HG02642 (cell line): ENCODE results near the gene ARL15.
"Not testable (repeated sequence)": the region's sequence is repeated elsewhere in the genome, so short reads cannot be mapped to it uniquely, and the experiment has no call there.

ENCODE experiments used
- ATAC-seq: cut with Tn5 transposase; IDR thresholded peaks from one replicate; pipeline ENCODE4 v1.9.1; 2021; ENCODE audit warnings: mild to moderate bottlenecking; ENCODE audit not compliant: unreplicated experiment, poor library complexity

Gene ARL15

GRCh38 chr5:54001976-54002775, 308.2 kb downstream of the ARL15 start:
- no peak for ATAC-seq

GRCh38 chr5:54000011-54000410, 310.4 kb downstream of the ARL15 start:
- no peak for ATAC-seq

GRCh38 chr5:53997736-53998627, 312.4 kb downstream of the ARL15 start:
- no peak for ATAC-seq

GRCh38 chr5:53996008-53996407, 314.4 kb downstream of the ARL15 start:
- ATAC-seq: no peak

GRCh38 chr5:53994148-53994547, 316.2 kb downstream of the ARL15 start:
- no peak for ATAC-seq

- ATAC-seq: no peak
These were observed 318.4 kb downstream of the ARL15 start for GRCh38 chr5:53991942-53992341.

GRCh38 chr5:53987101-53987500, 323.3 kb downstream of the ARL15 start:
- ATAC-seq: no peak

- ATAC-seq: no peak
These were observed 324.6 kb downstream of the ARL15 start for GRCh38 chr5:53985796-53986195.

GRCh38 chr5:53984971-53985370, 325.4 kb downstream of the ARL15 start:
- ATAC-seq: no peak

GRCh38 chr5:53983568-53984460, 326.6 kb downstream of the ARL15 start:
- no peak for ATAC-seq

GRCh38 chr5:53982319-53982718, 328.1 kb downstream of the ARL15 start:
- not testable (repeated sequence) for ATAC-seq

- no peak for ATAC-seq
These were observed 330.3 kb downstream of the ARL15 start for GRCh38 chr5:53980061-53980460.

- ATAC-seq: no peak
These were observed 336.4 kb downstream of the ARL15 start for GRCh38 chr5:53974021-53974420.

GRCh38 chr5:53972314-53972713, 338.1 kb downstream of the ARL15 start:
- ATAC-seq: no peak

GRCh38 chr5:53971551-53971950, 338.8 kb downstream of the ARL15 start:
- ATAC-seq: no peak

- no peak for ATAC-seq
These were observed 339.2 kb downstream of the ARL15 start for GRCh38 chr5:53971131-53971530.

GRCh38 chr5:53970475-53970874, 339.9 kb downstream of the ARL15 start:
- ATAC-seq: no peak

- ATAC-seq: no peak
These were observed 341.1 kb downstream of the ARL15 start for GRCh38 chr5:53969176-53969730.

- no peak for ATAC-seq
These were observed 344.9 kb downstream of the ARL15 start for GRCh38 chr5:53965459-53965858.

GRCh38 chr5:53963958-53964357, 346.4 kb downstream of the ARL15 start:
- no peak for ATAC-seq
